GM21717 (cell line): ENCODE measurements around the gene ZNF385A.

Source experiments
- ATAC-seq: cut with Tn5 transposase; IDR thresholded peaks from one replicate; pipeline ENCODE4 v1.9.1; 2021; ENCODE audit warnings: mild to moderate bottlenecking, moderate library complexity; ENCODE audit not compliant: unreplicated experiment

Gene ZNF385A

GRCh38 chr12:54384591-54385041, at the start of gene ZNF385A:
TSS of gene ZNF385A (minus strand) at chr12:54384733. CDS start at chr12:54384514, 219 bp downstream.
- ATAC-seq = no peak

- ATAC-seq = no peak
Measured at GRCh38 chr12:54432815-54433164, 48.3 kb upstream of the ZNF385A start.

- ATAC-seq = no peak
Measured at GRCh38 chr12:54431911-54432814, 47.6 kb upstream of the ZNF385A start.

GRCh38 chr12:54430471-54431069, 46.0 kb upstream of the ZNF385A start:
- no peak for ATAC-seq

GRCh38 chr12:54429014-54429471, 44.5 kb upstream of the ZNF385A start:
- no peak for ATAC-seq

GRCh38 chr12:54428050-54429013, 43.8 kb upstream of the ZNF385A start:
- ATAC-seq = no peak

- ATAC-seq = no peak
Measured at GRCh38 chr12:54427106-54427505, 42.6 kb upstream of the ZNF385A start.

- no peak for ATAC-seq
Measured at GRCh38 chr12:54426690-54427089, 42.2 kb upstream of the ZNF385A start.

- ATAC-seq = no peak
Measured at GRCh38 chr12:54425702-54426101, 41.2 kb upstream of the ZNF385A start.

- ATAC-seq = no peak
Measured at GRCh38 chr12:54424224-54424623, 39.7 kb upstream of the ZNF385A start.

- no peak for ATAC-seq
Measured at GRCh38 chr12:54423816-54424150, 39.2 kb upstream of the ZNF385A start.

GRCh38 chr12:54421879-54422250, 37.3 kb upstream of the ZNF385A start:
- no peak for ATAC-seq

GRCh38 chr12:54421175-54421878, 36.8 kb upstream of the ZNF385A start:
- no peak for ATAC-seq

- ATAC-seq = no peak
Measured at GRCh38 chr12:54420766-54421144, 36.2 kb upstream of the ZNF385A start.

- ATAC-seq = no peak
Measured at GRCh38 chr12:54419088-54419887, 34.8 kb upstream of the ZNF385A start, which contains the start of gene ITGA5. TSS of gene ITGA5 (minus strand) at chr12:54419266. CDS start at chr12:54419198, 68 bp downstream.

GRCh38 chr12:54418441-54419087, 34.0 kb upstream of the ZNF385A start:
- ATAC-seq = no peak

GRCh38 chr12:54417712-54418440, 33.3 kb upstream of the ZNF385A start:
- no peak for ATAC-seq
